H1 (cell line): Measurements from ENCODE around the gene STX10. TPM values are rescaled to one million over a fixed set of nuclear protein-coding genes. Genes with fewer than 3 reads are reported as not detected.

Experiments
- CTCF ChIA-PET: fragments of 300-600 bp; sonication (Branson Sonifier 250); formaldehyde crosslinking; loops from one replicate; lab custom pipeline; 2021; ENCODE audit not compliant: partially characterized antibody; lab: Charles Lee
- POLR2A ChIA-PET: fragments of 300-600 bp; sonication (Branson Sonifier 250); formaldehyde crosslinking; loops from one replicate; lab custom pipeline; 2021; ENCODE audit warnings: inconsistent platforms; ENCODE audit not compliant: partially characterized antibody; lab: Charles Lee
- DNase-seq, 2 experiments: peaks; one replicate each; pipeline versions ENCODE4 v3.0.0 to v3.0.0-alpha.2; 2010 to 2022; ENCODE audit warnings: low spot score in 2 of 2, low read depth in 1 of 2, mixed read lengths in 1 of 2
- FAIRE-seq: peaks from 2 replicates; lab custom pipeline; 2011; peaks lifted over from hg19 to GRCh38; lab: Jason Lieb, UNC
- H2AFZ ChIP-seq: 2 replicates; pipeline ENCODE4 v1.8.1; 2012; ENCODE audit warnings: low read length, inconsistent platforms
- H2AK5ac ChIP-seq: 2 replicates; pipeline ENCODE4 v1.6.1; 2013; ENCODE audit warnings: low read depth, low read length
- H2BK120ac ChIP-seq: replicated peaks from 2 replicates; pipeline ENCODE3; 2013; ENCODE audit warnings: low read depth, low read length, inconsistent platforms
- H2BK12ac ChIP-seq: 2 replicates; pipeline ENCODE4 v1.6.1; 2013; ENCODE audit warnings: low read depth, low read length
- H2BK15ac ChIP-seq: 2 replicates; pipeline ENCODE4 v1.6.1; 2013; ENCODE audit warnings: low read length
- H2BK20ac ChIP-seq: 2 replicates; pipeline ENCODE4 v1.6.1; 2013; ENCODE audit warnings: low read length
- H2BK5ac ChIP-seq: 2 replicates; pipeline ENCODE4 v1.6.1; 2013; ENCODE audit warnings: low read depth, low read length
- H3K14ac ChIP-seq: 2 replicates; pipeline ENCODE4 v1.6.1; 2013; ENCODE audit warnings: inconsistent platforms; ENCODE audit not compliant: insufficient read length
- H3K18ac ChIP-seq: 2 replicates; pipeline ENCODE4 v1.6.1; 2013; ENCODE audit warnings: low read length; ENCODE audit errors: extremely low read depth
- H3K23ac ChIP-seq: 2 replicates; pipeline ENCODE4 v1.6.1; 2013; ENCODE audit warnings: inconsistent platforms; ENCODE audit not compliant: insufficient read length
- H3K23me2 ChIP-seq: 2 replicates; pipeline ENCODE4 v1.6.1; 2013; ENCODE audit warnings: low read depth, low read length
- H3K27ac ChIP-seq: 2 replicates; pipeline ENCODE4 v1.6.1; 2011; ENCODE audit warnings: low read depth, low read length, inconsistent platforms
- H3K27me3 ChIP-seq, 4 experiments: replicated peaks in 1 of 4; 1 replicate in 1 of 4; 2 replicates in 3 of 4; pipeline versions ENCODE4 v1.6.1 to v1.8.1; 2011 to 2013; ENCODE audit warnings: low read length in 3 of 4, mild to moderate bottlenecking in 3 of 4, inconsistent platforms in 2 of 4, mixed read lengths in 2 of 4, moderate library complexity in 1 of 4; ENCODE audit not compliant: control insufficient read depth in 3 of 4, insufficient read depth in 3 of 4; ENCODE audit errors: extremely low read depth in 1 of 4
- H3K36me3 ChIP-seq, 4 experiments: 2 replicates each; pipeline versions ENCODE4 v1.6.1 to v1.8.1; 2011 to 2013; ENCODE audit warnings: mild to moderate bottlenecking in 4 of 4, low read length in 3 of 4, moderate library complexity in 2 of 4, control low read depth in 1 of 4, inconsistent platforms in 1 of 4; ENCODE audit not compliant: insufficient read depth in 4 of 4, control insufficient read depth in 2 of 4
- H3K4ac ChIP-seq: replicated peaks from 2 replicates; pipeline ENCODE3; 2013; ENCODE audit warnings: low read length, low read depth, mixed read lengths, inconsistent platforms; ENCODE audit not compliant: insufficient read length
- H3K4me1 ChIP-seq, 4 experiments: replicated peaks in 1 of 4; 1 replicate in 1 of 4; 2 replicates in 3 of 4; pipeline versions ENCODE4 v1.6.1 to v1.8.1; 2011 to 2013; ENCODE audit warnings: low read length in 3 of 4, inconsistent platforms in 2 of 4, mixed read lengths in 1 of 4; ENCODE audit not compliant: insufficient read depth in 4 of 4, control insufficient read depth in 3 of 4
- H3K4me2 ChIP-seq, 2 experiments: 2 replicates each; pipeline versions ENCODE4 v1.6.1 to v1.8.1; 2011 to 2013; ENCODE audit warnings: low read depth in 2 of 2, low read length in 2 of 2, control low read depth in 1 of 2, inconsistent platforms in 1 of 2, mild to moderate bottlenecking in 1 of 2; ENCODE audit not compliant: insufficient read depth in 1 of 2
- H3K4me3 ChIP-seq, 4 experiments: fragments of 200-600, 300-600 bp in 1 of 4; sonication (generic), shearing (Covaris generic), sonication (Bioruptor Twin) in 1 of 4; 2 replicates each; pipeline versions ENCODE4 v1.5.1 to v1.8.1; 2011 to 2016; ENCODE audit warnings: low read length in 4 of 4, low read depth in 3 of 4, control low read depth in 2 of 4, inconsistent platforms in 2 of 4, mild to moderate bottlenecking in 2 of 4, mixed read lengths in 1 of 4, moderate library complexity in 1 of 4; ENCODE audit not compliant: insufficient read depth in 2 of 4; ENCODE audit errors: extremely low read depth in 1 of 4
- H3K56ac ChIP-seq: replicated peaks from 2 replicates; pipeline ENCODE3; 2013; ENCODE audit warnings: low read depth, mild to moderate bottlenecking, mixed read lengths, low read length, inconsistent platforms; ENCODE audit not compliant: insufficient read length
- H3K79me1 ChIP-seq: 2 replicates; pipeline ENCODE4 v1.6.1; 2013; ENCODE audit warnings: low read depth, low read length, control low read depth
- H3K79me2 ChIP-seq, 2 experiments: 2 replicates each; pipeline versions ENCODE4 v1.6.1 to v1.8.1; 2012 to 2013; ENCODE audit warnings: low read length in 2 of 2, mild to moderate bottlenecking in 2 of 2, inconsistent platforms in 1 of 2; ENCODE audit not compliant: insufficient read depth in 2 of 2, control insufficient read depth in 1 of 2
- H3K9ac ChIP-seq, 4 experiments: replicated peaks in 1 of 4; 1 replicate in 1 of 4; 2 replicates in 3 of 4; pipeline versions ENCODE4 v1.6.1 to v1.8.1; 2011 to 2013; ENCODE audit warnings: low read depth in 3 of 4, low read length in 3 of 4, control low read depth in 2 of 4, mild to moderate bottlenecking in 2 of 4, moderate library complexity in 2 of 4, inconsistent platforms in 1 of 4; ENCODE audit errors: extremely low read depth in 1 of 4
- H3K9me3 ChIP-seq, 2 experiments: 2 replicates each; pipeline versions ENCODE4 v1.6.1 to v1.8.1; 2012 to 2013; ENCODE audit warnings: mild to moderate bottlenecking in 2 of 2, moderate library complexity in 2 of 2, control low read depth in 1 of 2, inconsistent platforms in 1 of 2, low read depth in 1 of 2, low read length in 1 of 2, mixed read lengths in 1 of 2; ENCODE audit not compliant: insufficient read depth in 2 of 2
- H4K20me1 ChIP-seq, 2 experiments: replicated peaks in 1 of 2; 2 replicates each; pipeline versions ENCODE3 to v1.8.1; 2011 to 2013; ENCODE audit warnings: inconsistent platforms in 2 of 2, low read length in 2 of 2, mild to moderate bottlenecking in 1 of 2; ENCODE audit not compliant: insufficient read depth in 2 of 2, control insufficient read depth in 1 of 2
- H4K5ac ChIP-seq: 2 replicates; pipeline ENCODE4 v1.6.1; 2013; ENCODE audit warnings: low read length, low read depth, mixed read lengths, inconsistent platforms; ENCODE audit not compliant: insufficient read length
- H4K8ac ChIP-seq: 2 replicates; pipeline ENCODE4 v1.8.0; 2013; ENCODE audit warnings: mild to moderate bottlenecking, moderate library complexity, low read length, inconsistent platforms; ENCODE audit not compliant: insufficient read depth; ENCODE audit errors: extremely low read depth
- H4K91ac ChIP-seq: replicated peaks from 2 replicates; pipeline ENCODE3; 2013; ENCODE audit warnings: low read length, mixed read lengths, inconsistent platforms; ENCODE audit not compliant: insufficient read length
- ATF2 ChIP-seq: IDR thresholded peaks from 2 replicates; pipeline ENCODE4 v1.6.1; 2012; ENCODE audit warnings: low read length, inconsistent platforms
- CBX8 ChIP-seq: fragments of 300-800, 300-1000 bp; sonication (generic); IDR thresholded peaks from 2 replicates; pipeline ENCODE4 v1.7.1; 2016; ENCODE audit warnings: low read depth, low read length, borderline replicate concordance
- CTCF ChIP-seq, 3 experiments: IDR thresholded peaks; 1 replicate in 2 of 3; 2 replicates in 1 of 3; pipeline versions ENCODE4 v1.5.1 to v1.6.1; 2011; ENCODE audit warnings: low read length in 3 of 3, mild to moderate bottlenecking in 3 of 3, inconsistent platforms in 2 of 3, low read depth in 1 of 3, moderate library complexity in 1 of 3; ENCODE audit not compliant: insufficient read depth in 1 of 3; ENCODE audit errors: control extremely low read depth in 1 of 3
- JUN ChIP-seq: IDR thresholded peaks from 2 replicates; pipeline ENCODE4 v1.6.1; 2011; ENCODE audit warnings: low read depth, mild to moderate bottlenecking, improper control_type of control experiment, low read length
- NANOG ChIP-seq: IDR thresholded peaks from 2 replicates; pipeline ENCODE4 v1.6.1; 2011; ENCODE audit warnings: low read length, low read depth, mild to moderate bottlenecking, inconsistent platforms; ENCODE audit not compliant: insufficient read depth, poor library complexity, severe bottlenecking
- RAD21 ChIP-seq, 2 experiments: IDR thresholded peaks in 1 of 2; conservative IDR thresholded peaks in 1 of 2; 2 replicates each; pipeline ENCODE4 v1.6.1; 2011; ENCODE audit warnings: low read depth in 2 of 2, low read length in 2 of 2, improper control_type of control experiment in 1 of 2, inconsistent platforms in 1 of 2, mild to moderate bottlenecking in 1 of 2, moderate library complexity in 1 of 2
- TBP ChIP-seq: IDR thresholded peaks from 2 replicates; pipeline ENCODE4 v1.6.1; 2011; ENCODE audit warnings: low read depth, low read length, improper control_type of control experiment
- TEAD4 ChIP-seq: IDR thresholded peaks from 2 replicates; pipeline ENCODE4 v1.6.1; 2012; ENCODE audit warnings: low read depth, low read length, inconsistent platforms, mixed read lengths
- WGBS, 2 experiments: shearing (Covaris generic) in 1 of 2; methylation state at CpG; one replicate each; pipeline versions ENCODE4 v1.1.6 to v1.1.7; 2013 to 2015; ENCODE audit warnings: low lambda C conversion rate in 2 of 2, mixed read lengths in 2 of 2, inconsistent platforms in 1 of 2, low coverage in 1 of 2, missing lambda C conversion rate in 1 of 2; ENCODE audit not compliant: insufficient replicate concordance in 2 of 2, insufficient coverage in 1 of 2, insufficient read length in 1 of 2; ENCODE audit errors: extremely low coverage in 1 of 2, missing lambda C conversion rate in 1 of 2; 5-methylcytosine and 5-hydroxymethylcytosine counted together
- polyA plus RNA-seq, 7 experiments: library from polyadenylated mRNA; depleted of rRNA in 3 of 7; stranded (reverse) in 5 of 7; unstranded in 2 of 7; fragments of >200 nt in 5 of 7; fragments of 200-250 nt in 2 of 7; gene quantifications; 1 replicate in 5 of 7; 2 replicates in 1 of 7; 4 replicates in 1 of 7; pipeline versions ENCODE4 v1.2.1 to v1.2.3, GENCODE V29; 2011 to 2013; ENCODE audit warnings: missing spikeins in 2 of 7, mixed read lengths in 2 of 7
- total RNA-seq: library from RNA; stranded (reverse); fragmentation: NEBNext Ultra II Directional; extraction: Animal tissue kit (Norgen Biotek cat#: 25700); gene quantifications from 2 replicates; pipeline ENCODE4 v1.2.1, GENCODE V29; 2021

The STX10 gene
- total and polyA plus RNA-seq, 2 of the 8 experiments (the other 6 are each of a cell fraction or from before 2014, with no cell fraction given) = 53.0 to 80.1 TPM

GRCh38 chr19:13112555-13112954, 37.6 kb downstream of the STX10 start:
- H2BK5ac ChIP-seq = no peak overlapping the region
- peaks cover 2% of the 10 kb centered on the region; the same call in 1 of the 2 replicates for H3K23me2 ChIP-seq
- H3K14ac ChIP-seq = no peak overlapping the region
- no peak for DNase-seq
- peaks cover 5% of the 10 kb centered on the region for H3K79me1 ChIP-seq
- H4K8ac ChIP-seq = no peak overlapping the region
- H2AK5ac ChIP-seq = no peak overlapping the region
- no peak overlapping the region for H2AFZ ChIP-seq
- ChIA-PET CTCF (interaction anchor here (2.2 to 3.4 kb wide), 2 partner anchors 8 to 11 kb away, joined by 9 to 11 read pairs; no protein-coding TSS in a partner anchor), POLR2A (interaction anchor here (1.4 to 19.5 kb wide), 7 partner anchors 8 to 158 kb away, joined by 3 to 228 read pairs (median 4); partner anchors contain the start of gene LYL1)
- H3K36me3 ChIP-seq = peaks cover 6 to 21% (median 19%) of the 10 kb centered on the region in 4 experiments
- H2BK15ac ChIP-seq = no peak overlapping the region
- no peak overlapping the region for H4K5ac ChIP-seq
- no peaks in the 10 kb centered on the region for H3K9me3 ChIP-seq
- no peak overlapping the region for H3K56ac ChIP-seq
- no peak overlapping the region for H4K91ac ChIP-seq
- H3K27me3 ChIP-seq = no peaks in the 10 kb centered on the region
- H3K4me1 ChIP-seq = peaks cover 0 to 4% (median under 1%) of the 10 kb centered on the region in 4 experiments; a peak in 2 of 7 replicates
- no peak overlapping the region for H3K9ac ChIP-seq
- no peak overlapping the region for H3K18ac ChIP-seq
- H2BK20ac ChIP-seq = no peak overlapping the region
- no peak overlapping the region for H3K23ac ChIP-seq
- no peak overlapping the region for H3K27ac ChIP-seq
- no peak overlapping the region for H3K4ac ChIP-seq
- no peak overlapping the region for H2BK120ac ChIP-seq
- no peak overlapping the region for H2BK12ac ChIP-seq
- no peak overlapping the region for H3K4me3 ChIP-seq
- H4K20me1 ChIP-seq = peaks cover 0 to 1% of the 10 kb centered on the region in 2 experiments
- H3K79me2 ChIP-seq = peaks cover 5 to 16% of the 10 kb centered on the region in 2 experiments
- 96% methylated on average over 10 of the region's 10 CpGs; no CpG with 5 or more reads in 1 of the 2 experiments for WGBS, 2 experiments
- no peak overlapping the region for H3K4me2 ChIP-seq
- FAIRE-seq = no peak
- no peak for TF ChIP-seq CBX8
- no peak for TF ChIP-seq NANOG
- no peak for TF ChIP-seq ATF2
- TF ChIP-seq CTCF (IDR thresholded peaks at IDR 0.05; ENCODE audit: control extremely low read depth in 1 of 3, insufficient read depth in 1 of 3, low read depth in 1 of 3, low read length in 3 of 3) = no peak
- no peak for TF ChIP-seq TBP
- TF ChIP-seq RAD21 (IDR thresholded peaks at IDR 0.05 in 1 of 2, conservative IDR thresholded peaks at IDR 0.05 in 1 of 2; ENCODE audit: low read depth in 2 of 2, low read length in 2 of 2) = no peak
- no peak for TF ChIP-seq TEAD4
- no peak for TF ChIP-seq JUN
